GM21528 (cell line): ENCODE measurements around the gene NOTCH1.
A peak's percentile ranks its signal among the peaks of the same experiment; 100 is the strongest.

Source experiments
- ATAC-seq: cut with Tn5 transposase; IDR thresholded peaks from one replicate; pipeline ENCODE4 v1.9.1; 2021; ENCODE audit warnings: mild to moderate bottlenecking, moderate library complexity; ENCODE audit not compliant: unreplicated experiment, low FRiP score

The NOTCH1 gene

DNA sequence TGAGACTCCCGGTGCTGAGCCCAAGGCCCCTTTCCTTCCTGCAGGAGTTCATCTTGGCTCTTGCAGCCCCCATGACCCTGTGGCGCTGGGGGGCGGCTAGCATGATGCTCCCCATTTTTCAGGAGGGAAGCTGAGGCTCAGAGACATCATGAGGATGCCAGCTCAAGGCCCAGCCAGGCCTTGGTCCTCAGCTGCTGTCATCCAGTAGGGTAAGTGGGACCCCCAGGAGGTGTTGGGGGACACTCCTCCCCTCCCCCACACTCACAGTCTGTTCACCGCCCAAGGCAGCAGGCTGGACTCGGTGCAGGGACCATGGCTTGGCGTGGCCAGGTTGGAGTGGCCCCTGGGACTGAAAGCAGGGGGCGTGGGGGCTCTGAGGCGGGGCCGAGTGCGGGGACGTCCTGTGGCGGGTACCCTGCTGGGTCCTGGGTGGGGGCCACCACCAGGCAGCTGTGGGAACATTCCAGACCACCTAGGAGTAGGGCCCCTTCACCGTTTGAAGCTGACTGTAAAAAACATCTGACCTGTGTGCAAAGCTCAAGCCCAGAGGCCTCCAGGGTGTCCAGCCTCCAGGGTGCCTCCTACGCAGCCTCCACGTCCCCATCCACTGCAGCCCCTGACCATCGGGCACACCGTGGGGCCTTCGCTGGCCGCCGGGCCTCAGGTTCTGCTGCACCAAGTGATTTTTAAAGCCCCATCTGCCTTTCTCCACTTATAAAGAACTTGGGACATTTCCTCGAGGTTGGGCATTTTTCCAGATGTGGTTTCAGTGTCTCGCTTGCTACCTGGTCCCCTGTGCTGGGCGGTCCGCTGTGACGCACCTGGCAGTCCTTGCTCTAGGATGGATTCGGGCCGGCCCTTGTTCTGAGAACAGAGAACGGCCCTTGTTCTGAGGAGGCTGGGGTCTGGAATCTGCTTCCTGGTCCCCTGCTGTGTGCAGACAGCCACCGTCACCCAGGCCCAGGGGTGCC, 3.4 kb upstream of the NOTCH1 start:
- ATAC-seq: no peak

DNA sequence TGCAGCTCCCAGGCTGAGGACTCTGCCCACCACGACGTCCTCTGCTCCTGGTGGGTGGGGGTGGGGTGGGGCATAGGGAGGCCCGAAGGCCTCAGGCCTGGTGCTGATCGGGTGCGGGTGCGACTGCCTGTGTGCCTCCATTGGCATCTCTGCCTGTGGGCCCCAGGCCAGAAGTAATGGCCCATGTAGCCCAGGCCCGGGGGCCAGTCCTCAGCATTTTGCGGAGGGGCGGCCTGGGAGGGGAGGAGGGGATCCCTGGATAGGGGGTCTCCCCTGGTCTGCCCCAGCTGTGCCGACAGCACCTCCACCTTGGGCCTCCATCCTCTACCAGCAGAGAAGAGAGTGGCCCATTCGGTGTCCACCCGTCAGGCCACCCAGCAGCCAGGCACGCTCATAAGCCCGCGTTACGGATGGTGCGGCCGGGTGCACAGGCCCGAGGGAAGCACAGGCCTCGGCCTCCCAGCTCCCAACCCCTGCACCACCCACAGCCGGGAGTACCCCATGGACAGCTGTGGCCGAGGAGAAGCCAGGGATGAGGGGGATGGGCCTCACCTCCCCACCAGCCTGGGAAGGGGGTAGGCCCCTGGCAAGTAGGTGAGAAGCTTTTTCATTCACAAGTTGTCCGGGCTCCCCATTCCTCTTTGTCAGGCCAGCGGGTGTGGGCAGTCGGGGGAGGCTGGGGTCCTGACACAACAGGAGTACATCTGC, 1.8 kb upstream of the NOTCH1 start:
- no peak for ATAC-seq

DNA sequence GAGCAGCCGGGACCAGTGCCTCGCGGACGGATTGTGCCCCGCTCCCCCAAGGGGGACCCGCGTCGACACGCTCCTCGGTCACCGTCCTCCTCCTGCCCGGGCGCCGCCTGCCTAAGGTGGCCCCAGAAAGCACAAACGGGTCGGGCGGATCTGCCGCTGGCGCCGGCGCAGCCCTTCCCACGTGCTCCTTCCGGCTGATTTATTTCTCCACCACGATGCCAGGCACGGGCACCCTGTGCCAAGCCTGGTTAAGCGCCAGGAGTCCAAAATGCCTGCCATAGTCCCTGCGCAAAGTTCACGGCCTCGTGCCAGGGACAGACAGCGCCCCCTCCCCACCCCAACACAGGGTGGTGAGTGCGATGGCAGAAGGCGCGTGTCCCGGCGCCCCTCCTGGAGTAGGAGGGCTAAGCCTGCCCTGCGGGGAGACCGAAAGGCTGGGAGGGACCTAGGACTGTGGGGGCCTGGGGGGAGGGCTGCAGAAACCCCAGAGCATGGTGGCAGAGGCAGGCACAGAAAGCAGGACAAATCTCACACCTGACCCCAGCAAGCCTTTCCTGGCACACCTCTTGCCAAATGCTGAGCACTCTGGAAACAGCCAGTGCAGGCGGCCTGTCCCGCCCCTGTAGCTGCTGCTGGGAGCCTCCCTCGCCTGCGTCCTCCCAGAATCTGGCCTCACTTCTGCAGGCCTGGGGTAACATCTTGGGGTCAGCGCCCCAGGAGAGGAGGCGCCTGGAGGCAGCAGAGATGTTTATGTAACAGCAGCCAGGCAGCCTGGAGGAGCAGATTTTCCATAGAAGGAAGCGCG, 1.1 kb upstream of the NOTCH1 start:
- no peak for ATAC-seq

DNA sequence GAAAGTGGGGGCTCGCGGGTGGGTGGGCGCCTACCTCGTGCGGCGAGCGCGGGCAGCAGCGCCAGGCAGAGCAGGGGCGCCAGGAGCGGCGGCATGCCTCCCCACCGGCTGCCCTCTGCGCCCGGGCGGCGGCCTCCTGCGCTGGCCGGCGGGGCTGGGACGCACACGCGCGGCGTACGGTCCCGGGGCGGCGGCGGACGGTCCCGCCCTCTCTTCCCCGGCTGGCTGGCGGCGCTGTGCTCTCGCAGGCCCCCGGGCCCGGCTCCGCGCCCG, 220 bp downstream of the NOTCH1 start:
- no peak for ATAC-seq

DNA sequence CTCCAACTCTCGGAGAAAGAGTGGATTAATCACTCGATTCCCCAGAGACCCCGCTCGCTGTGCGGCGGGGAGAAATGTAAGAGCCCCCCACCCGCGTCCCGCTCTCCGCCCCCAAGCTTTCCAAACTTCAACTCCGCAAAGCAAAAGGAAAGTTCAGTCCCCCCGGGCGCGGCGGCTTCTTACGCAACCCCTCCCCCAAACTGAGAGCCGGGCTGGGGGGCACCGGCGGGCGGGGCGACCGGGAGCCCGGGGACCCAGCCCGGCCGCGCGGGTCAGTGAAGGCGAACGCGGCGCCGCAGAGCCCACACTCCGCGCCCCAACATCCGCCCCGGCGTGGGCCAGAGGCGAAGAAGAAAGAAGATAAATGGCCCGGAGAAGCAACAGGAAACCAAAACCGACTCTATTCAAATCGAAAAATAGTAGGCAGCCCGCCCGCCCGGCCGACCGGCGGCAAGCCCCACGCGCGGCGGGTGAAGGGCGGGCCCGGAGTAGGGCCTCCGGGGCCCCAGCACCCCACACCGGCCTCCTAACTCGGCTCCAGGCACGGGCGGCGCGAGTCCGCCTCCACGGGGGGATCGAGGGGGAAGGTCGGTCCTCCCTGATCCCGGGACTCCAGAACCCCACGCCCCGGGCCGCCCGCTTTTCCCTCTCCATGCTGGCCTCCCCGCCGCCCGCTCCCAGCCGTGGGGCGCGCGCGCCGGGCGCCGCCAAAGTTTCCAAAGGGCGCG, 720 bp downstream of the NOTCH1 start:
- peak; percentile 27 for ATAC-seq

DNA sequence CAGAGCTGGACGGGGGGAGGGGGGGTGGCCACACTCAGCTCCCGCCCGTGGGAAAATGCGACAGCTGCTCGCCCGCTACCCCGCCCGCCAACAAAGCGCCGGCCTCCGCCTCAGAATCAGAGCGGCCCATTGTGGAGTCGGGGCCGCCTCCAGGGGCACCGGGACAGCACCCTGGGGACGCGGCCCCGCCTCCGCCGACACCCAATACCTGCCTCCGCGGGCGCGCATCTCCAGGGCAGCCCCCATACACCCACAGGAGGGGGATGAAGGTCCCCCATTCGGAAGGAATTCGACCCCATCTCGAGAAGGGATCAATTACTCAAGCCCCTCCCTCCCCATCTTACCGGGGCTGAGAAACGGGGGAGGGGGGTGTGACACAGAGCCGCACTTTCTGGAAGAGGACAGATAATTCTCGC, 1.3 kb downstream of the NOTCH1 start:
- no peak for ATAC-seq

DNA sequence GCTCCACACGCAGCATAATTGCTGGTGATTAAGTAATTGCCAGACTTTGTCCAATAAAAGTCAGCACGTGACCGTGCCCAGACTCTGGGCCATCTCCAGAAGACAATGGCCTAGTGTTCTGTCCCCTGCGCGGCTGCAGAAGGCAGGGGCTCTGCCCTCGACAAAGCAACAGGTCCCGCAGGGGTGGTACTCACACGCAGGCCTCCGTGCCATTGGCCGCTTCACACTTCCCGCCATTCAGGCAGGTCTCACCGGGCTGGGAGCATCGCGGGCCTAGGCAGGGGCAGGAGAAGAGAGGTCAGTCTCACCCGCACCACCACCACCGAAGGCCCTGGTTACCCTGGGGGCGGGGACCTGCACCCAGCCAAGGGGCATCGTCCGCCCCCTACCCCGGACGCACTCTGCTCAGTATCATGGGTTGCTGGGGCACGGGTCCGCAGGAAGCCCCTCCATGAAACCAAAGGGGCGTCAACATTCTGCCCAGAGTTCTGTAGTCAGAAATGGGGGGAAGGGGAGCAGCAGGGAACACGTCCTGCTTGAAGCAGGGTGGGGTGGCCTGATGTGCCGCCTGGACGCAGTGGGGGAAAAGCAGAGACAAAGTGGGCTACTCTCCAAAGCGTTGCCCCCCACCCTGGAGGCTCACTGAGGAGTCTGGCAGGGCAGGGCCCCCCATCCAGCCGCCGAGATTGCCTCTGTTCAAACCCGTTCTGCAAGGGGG, 1.9 kb downstream of the NOTCH1 start:
- no peak for ATAC-seq

DNA sequence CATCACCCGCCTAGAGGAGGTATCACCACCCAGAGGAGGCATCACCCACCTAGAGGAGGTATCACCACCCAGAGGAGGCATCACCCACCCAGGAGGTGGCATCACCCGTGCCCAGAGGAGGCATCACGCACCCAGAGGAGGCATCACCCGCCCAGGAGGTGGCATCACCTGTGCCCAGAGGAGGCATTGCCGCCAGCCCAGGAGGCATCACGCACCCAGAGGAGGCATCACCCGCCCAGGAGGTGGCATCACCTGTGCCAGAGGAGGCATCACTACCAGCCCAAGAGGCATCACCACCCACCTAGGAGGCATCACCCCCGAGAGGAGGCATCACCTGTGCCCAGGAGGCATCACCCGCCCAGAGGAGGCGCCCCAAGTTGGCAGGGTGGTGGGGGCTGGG, 2.6 kb downstream of the NOTCH1 start:
- ATAC-seq: no peak

DNA sequence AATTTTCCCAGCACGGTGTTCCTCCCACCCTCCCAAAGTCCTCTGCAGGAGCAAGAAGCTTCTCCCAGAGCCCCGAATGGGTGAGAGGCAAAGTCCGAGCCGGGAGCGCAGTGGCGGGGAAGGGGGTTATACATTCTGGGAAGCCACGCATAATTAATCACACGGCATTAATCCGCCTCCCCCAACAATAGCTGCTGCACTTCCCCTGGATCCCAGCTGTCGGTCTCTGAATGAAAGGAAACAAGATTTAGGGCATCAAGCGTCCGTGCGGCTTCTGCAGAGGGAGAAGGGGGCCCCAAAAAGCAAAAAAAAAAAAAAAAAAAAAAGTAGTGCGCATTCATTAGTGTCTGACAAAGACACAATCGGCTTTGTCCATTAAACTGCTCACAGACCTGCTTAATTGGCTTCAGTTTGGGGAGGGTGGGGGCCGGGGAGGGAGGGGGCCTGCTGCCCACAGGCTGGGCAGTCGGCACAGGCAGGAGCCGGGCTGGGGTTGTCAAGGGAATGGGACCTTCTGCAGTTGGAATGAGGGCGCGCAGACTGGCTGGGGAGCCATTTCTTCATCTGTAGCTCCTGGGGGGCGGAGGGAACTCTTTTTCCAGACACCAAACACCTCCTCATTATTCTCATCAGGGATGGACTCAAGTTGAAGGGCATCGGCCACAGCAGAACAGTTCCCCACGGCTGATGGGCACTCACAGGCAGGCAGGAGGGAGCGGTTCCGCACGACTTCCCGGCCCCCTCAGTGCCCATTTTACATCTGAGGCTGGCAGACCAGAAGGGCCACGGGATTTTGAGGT, 3.4 kb downstream of the NOTCH1 start:
- ATAC-seq: no peak

DNA sequence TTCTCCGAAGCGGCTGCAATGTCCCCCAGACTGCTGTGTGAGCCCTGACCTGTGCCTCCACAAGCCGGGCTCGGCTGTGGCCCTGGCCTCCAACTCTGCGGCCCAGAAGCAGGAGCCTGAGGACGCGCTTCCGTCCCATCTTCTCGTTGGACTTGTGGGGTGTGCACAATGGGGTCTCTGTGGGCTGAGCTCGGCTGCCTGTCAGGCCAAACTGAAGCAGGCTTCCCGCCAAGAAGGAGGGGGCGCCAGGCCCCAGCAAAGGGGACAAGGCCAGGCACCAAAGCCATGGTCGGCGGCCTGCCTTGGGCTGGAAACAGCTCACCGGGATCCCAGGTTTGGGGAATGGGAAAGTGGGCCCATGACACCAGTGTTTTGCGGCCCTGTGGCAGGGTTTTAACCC, 4.1 kb downstream of the NOTCH1 start:
- ATAC-seq: no peak

DNA sequence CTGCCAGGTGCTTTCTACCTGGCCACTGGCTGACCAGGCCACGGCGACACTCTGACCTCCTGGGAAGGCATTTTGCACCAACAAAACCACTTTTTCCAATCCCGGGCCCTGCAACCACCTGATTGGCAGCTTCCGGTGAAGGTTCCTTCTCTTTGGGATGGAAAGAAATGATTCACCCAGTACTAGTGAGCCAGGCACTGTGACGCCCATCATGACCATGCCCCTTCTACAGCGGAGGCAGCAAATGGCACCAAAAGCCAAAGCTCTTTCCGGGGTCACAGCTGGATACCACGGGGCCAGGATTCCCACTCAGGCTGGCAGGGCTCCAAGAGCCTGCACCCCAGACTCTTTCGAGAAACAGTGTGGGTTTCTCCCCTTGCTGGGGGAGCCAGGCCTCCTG, 4.7 kb downstream of the NOTCH1 start:
- ATAC-seq: no peak

DNA sequence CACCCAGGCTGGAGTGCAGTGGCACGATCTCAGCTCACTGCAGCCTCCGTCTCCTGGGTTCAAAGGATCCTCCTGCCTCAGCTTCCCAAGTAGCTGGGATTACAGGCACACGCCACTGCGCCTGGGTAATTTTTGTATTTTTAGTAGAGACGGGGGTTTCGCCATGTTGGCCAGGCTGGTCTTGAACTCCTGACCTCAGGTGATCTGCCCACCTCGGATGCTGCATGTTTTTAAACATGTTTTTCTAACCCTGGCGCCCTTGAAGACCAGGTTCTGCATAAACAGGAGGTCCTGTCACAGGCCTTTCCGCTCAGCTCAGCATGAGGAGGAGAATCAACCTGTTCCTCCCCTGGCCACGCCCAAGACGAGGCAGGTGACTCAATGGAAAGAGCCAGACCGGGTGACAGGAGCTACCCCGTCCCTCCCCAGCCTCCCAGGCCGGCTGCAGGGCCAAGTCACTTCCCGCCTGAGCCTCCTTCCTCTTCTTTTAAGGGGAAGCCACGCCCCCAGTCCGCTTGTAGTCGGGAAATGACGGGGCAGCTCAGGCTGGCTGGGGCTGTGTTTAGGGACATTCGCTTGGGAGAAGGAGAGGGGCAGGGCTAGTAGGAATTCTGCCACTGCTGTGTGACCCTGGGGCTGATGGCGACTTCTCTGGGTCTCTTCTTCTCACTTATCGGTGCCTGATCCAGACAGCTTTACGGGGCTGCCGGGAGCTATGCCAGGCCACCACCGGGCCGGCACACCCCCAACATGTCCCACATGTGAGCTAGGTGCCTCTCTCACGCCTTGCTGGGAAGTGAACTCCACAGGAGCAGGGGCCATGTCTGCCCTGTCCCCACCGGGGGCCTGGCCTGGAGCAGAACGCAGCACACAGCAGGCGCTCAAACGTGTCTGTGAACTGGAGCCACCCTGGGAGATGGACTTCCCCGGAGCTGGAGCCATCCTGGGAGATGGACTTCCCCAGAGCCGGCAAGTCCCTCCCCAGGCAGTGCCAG, 6.1 kb downstream of the NOTCH1 start:
- ATAC-seq: peak; percentile 48

DNA sequence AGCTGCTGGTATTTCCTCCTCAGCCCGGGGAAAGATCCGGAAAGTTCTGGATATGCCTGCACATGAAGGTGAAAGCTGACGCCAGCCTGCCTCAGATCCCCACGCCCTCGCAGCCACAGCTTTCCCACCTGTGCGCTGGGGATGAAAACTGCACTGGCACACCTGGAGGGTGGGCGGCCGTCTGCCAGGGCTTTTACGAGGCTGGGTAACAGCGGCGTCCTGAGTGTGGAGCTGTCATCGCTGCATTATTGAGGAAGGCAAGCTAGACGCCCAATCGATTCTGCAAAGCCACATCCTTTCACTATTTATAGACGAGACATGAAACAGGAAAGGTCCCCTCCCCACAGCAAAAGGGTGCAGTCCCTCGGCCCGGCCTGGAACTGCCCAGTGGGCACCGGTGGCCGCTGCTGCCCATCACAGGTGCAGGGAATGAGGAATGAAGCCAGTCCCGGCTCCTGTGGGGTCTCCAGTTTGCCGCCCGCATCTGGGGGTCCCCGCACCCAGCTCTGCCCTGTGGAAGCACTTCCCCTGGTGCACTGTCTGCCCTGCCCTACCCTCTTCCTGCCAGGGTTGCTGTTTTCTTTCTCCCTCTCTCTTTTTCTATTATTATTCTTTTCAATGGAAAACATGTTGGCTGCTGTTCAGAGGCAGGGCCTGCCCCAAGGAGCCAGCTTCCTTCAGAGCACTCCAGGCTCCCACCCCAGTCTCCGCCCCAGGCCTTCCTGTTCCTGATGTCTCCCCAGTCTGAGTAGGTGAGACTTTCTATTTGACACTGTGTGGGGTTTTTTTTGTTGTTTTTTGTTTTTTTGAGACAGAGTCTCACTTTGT, 7.0 kb downstream of the NOTCH1 start:
- ATAC-seq: no peak

DNA sequence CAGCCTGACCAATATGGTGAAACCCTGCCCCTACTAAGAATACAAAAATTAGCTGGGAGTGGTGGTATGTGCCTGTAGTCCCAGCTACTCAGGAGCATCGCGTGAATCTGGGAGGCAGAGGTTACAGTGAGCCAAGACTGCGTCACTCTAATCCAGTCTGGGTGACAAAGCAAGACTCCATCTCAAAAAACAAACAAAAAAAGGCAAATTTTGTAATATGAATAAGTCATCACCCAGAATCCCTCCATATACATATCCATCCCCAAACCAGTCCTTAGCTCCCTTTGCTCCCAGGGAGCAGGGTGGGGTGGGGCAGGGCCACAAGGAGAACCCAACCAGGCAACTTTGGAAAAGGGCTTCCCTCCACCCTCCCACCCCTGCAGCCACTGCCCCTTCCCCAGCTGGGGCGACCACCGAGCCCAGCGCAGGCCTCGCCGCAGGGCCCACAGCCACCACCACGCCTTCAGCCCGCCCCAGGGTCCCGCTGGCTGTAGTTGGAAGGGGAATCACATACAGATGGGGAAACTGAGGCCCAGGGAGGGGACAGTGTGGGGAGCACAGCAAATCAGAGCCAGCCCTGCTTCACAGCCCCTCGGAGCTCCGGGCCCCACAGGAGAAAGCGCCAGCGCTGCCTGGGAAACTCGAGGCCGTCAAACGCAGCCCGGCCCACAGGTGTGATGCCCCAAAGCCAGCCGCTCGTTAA, 7.8 kb downstream of the NOTCH1 start:
- ATAC-seq: no peak

DNA sequence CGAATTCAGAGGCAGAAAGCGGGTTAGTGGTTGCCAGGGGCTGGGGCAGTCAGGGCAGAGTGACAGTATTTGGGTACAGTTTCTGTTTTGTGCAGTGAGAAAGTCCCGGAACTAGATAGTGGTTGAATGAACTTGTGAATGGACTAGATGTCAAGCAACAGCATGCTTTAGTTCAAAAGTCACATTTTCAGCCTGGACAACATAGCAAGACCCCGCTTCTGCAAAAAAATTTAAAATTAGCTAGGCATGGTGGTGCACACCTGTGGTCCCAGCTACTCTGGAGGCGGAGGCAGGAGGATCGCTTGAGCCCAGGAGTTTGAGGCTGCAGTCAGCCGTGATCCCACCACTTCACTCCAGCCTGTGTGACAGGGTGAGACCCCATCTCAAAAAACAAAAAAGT, 8.4 kb downstream of the NOTCH1 start:
- no peak for ATAC-seq

DNA sequence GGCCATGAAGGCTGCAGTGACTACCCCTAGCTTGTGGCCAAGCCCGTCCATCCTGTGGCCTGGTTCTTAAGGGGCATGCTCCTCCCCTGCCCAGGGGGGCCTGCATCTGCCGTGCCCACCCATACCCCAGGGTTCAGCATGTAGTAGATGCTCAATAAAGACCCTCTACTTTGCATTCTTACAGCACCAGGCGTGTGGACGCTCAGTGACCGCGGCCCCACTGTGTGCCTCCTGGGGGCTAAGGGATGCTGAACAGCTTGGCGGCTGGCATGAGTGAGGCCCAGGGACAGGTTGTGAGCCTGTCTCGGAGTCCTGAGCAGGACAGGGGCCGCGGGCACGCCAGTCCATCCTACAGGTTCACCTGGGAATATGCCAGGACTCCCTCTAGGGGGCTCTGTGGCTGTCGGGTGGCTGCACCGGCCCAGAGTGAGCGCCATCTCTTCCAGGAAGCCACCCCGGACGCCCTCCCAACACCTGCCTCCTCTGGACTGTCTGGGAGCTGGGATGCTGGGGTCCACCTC, 9.1 kb downstream of the NOTCH1 start:
- ATAC-seq: no peak
